Activated B cell treated with CpG ODN at 0.5 μM for 24 hours (primary cell): ENCODE measurements around the gene CREB3L4. TPM values are rescaled to one million over a fixed set of nuclear protein-coding genes. Genes with fewer than 3 reads are reported as not detected.
A peak's percentile ranks its signal among the peaks of the same experiment; 100 is the strongest.

Experiments used
- ATAC-seq: fragments of 200-7000 bp; cut with Tn5 transposase; one replicate; pipeline ENCODE4 v1.10.0; 2021; ENCODE audit warnings: low read depth, mild to moderate bottlenecking, moderate library complexity
- CTCF ChIA-PET: fragments of 350-600 bp; sonication (Branson Sonifier 250); formaldehyde crosslinking; loops from one replicate; lab custom pipeline; 2021; ENCODE audit warnings: antibody characterized with exemption; lab: Charles Lee
- POLR2A ChIA-PET: fragments of 350-600 bp; sonication (Branson Sonifier 250); formaldehyde crosslinking; loops from one replicate; lab custom pipeline; 2021; ENCODE audit warnings: antibody characterized with exemption; lab: Charles Lee
- DNase-seq: peaks from one replicate; pipeline ENCODE4 v3.0.0; 2022
- H3K27ac Mint-ChIP-seq: one replicate; pipeline ENCODE4 v1.8.0; 2020; ENCODE audit warnings: mixed read lengths
- H3K27me3 Mint-ChIP-seq: one replicate; pipeline ENCODE4 v1.8.0; 2021; ENCODE audit warnings: mixed read lengths
- H3K36me3 Mint-ChIP-seq: one replicate; pipeline ENCODE4 v1.8.0; 2021; ENCODE audit warnings: low read depth, mixed read lengths
- H3K4me1 Mint-ChIP-seq: one replicate; pipeline ENCODE4 v1.8.0; 2021; ENCODE audit warnings: mixed read lengths
- H3K4me3 Mint-ChIP-seq: one replicate; pipeline ENCODE4 v1.8.0; 2020; ENCODE audit warnings: mild to moderate bottlenecking, mixed read lengths
- H3K9me3 Mint-ChIP-seq: one replicate; pipeline ENCODE4 v1.8.0; 2020; ENCODE audit warnings: mixed read lengths
- CTCF ChIP-seq: fragments of 200-600 bp; IDR thresholded peaks from one replicate; pipeline ENCODE4 v1.8.0; 2022; ENCODE audit warnings: antibody characterized with exemption, mild to moderate bottlenecking
- intact Hi-C: fragments of 100-400 bp; cut with micrococcal nuclease; formaldehyde crosslinking; loops from one replicate; pipeline ENCODE4 v1.15.1; 2024
- total RNA-seq: library from RNA; stranded (reverse); gene quantifications from 2 replicates; pipeline ENCODE4 v1.2.3, GENCODE V29; 2022

CREB3L4 gene
- total RNA-seq, 1 donor from 2014 or later, result 9.4 TPM

- no peak for ATAC-seq
- Mint-ChIP-seq H3K4me3 (no peak overlapping the region), H3K4me1 (peaks cover 46% of the 10 kb centered on the region), H3K27ac (peak overlapping the region; percentile 30), H3K27me3 (no peaks in the 10 kb centered on the region), H3K9me3 (no peaks in the 10 kb centered on the region), H3K36me3 (peaks cover 77% of the 10 kb centered on the region)
- TF ChIP-seq CTCF, result no peak
- CTCF ChIA-PET, result no interaction called here
- POLR2A ChIA-PET, result interaction anchor here (0.6 to 5.8 kb wide), 8 partner anchors 14 to 286 kb away, joined by 3 to 181 read pairs (median 4); partner anchors contain the start of genes CREB3L4, CRTC2, GATAD2B and JTB
- intact Hi-C loops, result no loop called here
- DNase-seq, result no peak
Measured at GRCh38 chr1:153942766-153943549, 24.7 kb upstream of the CREB3L4 start.

- TF ChIP-seq CTCF, result no peak
- intact Hi-C loops, result no loop called here
- DNase-seq, result no peak
- peaks cover 57% of the 10 kb centered on the region for H3K4me1 Mint-ChIP-seq
- ChIA-PET CTCF (interaction anchor here (0.8 to 4.0 kb wide), 7 partner anchors 19 to 123 kb away, joined by 4 to 46 read pairs (median 13); partner anchors contain the start of genes CREB3L4, RAB13 and SLC39A1), POLR2A (interaction anchor here (0.6 to 5.8 kb wide), 32 partner anchors 9 to 1229 kb away, joined by 3 to 234 read pairs (median 8); partner anchors contain the start of genes CHTOP, CREB3L4, CRTC2 and GATAD2B)
- no peak for ATAC-seq
- H3K27me3 Mint-ChIP-seq, result no peaks in the 10 kb centered on the region
- H3K36me3 Mint-ChIP-seq, result peaks cover 81% of the 10 kb centered on the region
- no peaks in the 10 kb centered on the region for H3K9me3 Mint-ChIP-seq
- H3K4me3 Mint-ChIP-seq, result peak overlapping the region; percentile 90
- H3K27ac Mint-ChIP-seq, result peak overlapping the region; percentile 96
Measured at GRCh38 chr1:153944005-153944826, 23.5 kb upstream of the CREB3L4 start.

- peaks cover 79% of the 10 kb centered on the region for H3K36me3 Mint-ChIP-seq
- intact Hi-C loops, result loop anchor here (1.0 to 5.0 kb wide), 3 partner anchors 21 to 663 kb away; partner anchors contain the start of gene ADAR
- H3K4me3 Mint-ChIP-seq, result peak overlapping the region; percentile 90
- CTCF ChIA-PET, result interaction anchor here (0.8 to 4.0 kb wide), 9 partner anchors 19 to 147 kb away, joined by 3 to 46 read pairs (median 8); partner anchors contain the start of genes CREB3L4, RAB13 and SLC39A1
- TF ChIP-seq CTCF, result no peak
- H3K27me3 Mint-ChIP-seq, result no peaks in the 10 kb centered on the region
- POLR2A ChIA-PET, result interaction anchor here (0.8 to 5.8 kb wide), 32 partner anchors 10 to 1228 kb away, joined by 3 to 234 read pairs (median 8); partner anchors contain the start of genes CHTOP, CREB3L4, CRTC2 and GATAD2B
- H3K27ac Mint-ChIP-seq, result peak overlapping the region; percentile 96
- DNase-seq (no peak), ATAC-seq (no peak)
- H3K9me3 Mint-ChIP-seq, result no peaks in the 10 kb centered on the region
- H3K4me1 Mint-ChIP-seq, result peaks cover 61% of the 10 kb centered on the region
Measured at GRCh38 chr1:153944827-153945117, 22.9 kb upstream of the CREB3L4 start.

GRCh38 chr1:153945131-153945794, 22.4 kb upstream of the CREB3L4 start:
- H3K27ac Mint-ChIP-seq, result peak overlapping the region; percentile 96
- POLR2A ChIA-PET, result interaction anchor here (0.8 to 5.8 kb wide), 40 partner anchors 11 to 1228 kb away, joined by 3 to 234 read pairs (median 8); partner anchors contain the start of genes CHTOP, CREB3L4, CRTC2 and GATAD2B

More at GRCh38 chr1:153945131-153945794, 22.4 kb upstream of the CREB3L4 start:
- CTCF ChIA-PET, result interaction anchor here (0.8 to 4.0 kb wide), 17 partner anchors 12 to 148 kb away, joined by 3 to 46 read pairs (median 6); partner anchors contain the start of genes CREB3L4, GATAD2B, JTB and RAB13
- Mint-ChIP-seq H3K36me3 (peaks cover 79% of the 10 kb centered on the region), H3K9me3 (no peaks in the 10 kb centered on the region), H3K27me3 (no peaks in the 10 kb centered on the region), H3K4me3 (peak overlapping the region; percentile 90), H3K4me1 (peaks cover 64% of the 10 kb centered on the region)
- ATAC-seq (peak; percentile 53), DNase-seq (peak; percentile 65)
- intact Hi-C loops, result loop anchor here (1.0 to 5.0 kb wide), 3 partner anchors 22 to 662 kb away; partner anchors contain the start of gene ADAR
- no peak for TF ChIP-seq CTCF
